Measurements from ENCODE around the gene C1QC. TPM values are rescaled to one million over a fixed set of nuclear protein-coding genes. Genes with fewer than 3 reads are reported as not detected.

Gene C1QC
- total RNA-seq, 2 donors from 2014 or later: 121 to 292 TPM

Small RNA genes lying within 50 kb of the gene (microRNA-seq; reads per million reads assigned to microRNA genes)
- 0 reads per million in 2 donors for gene MIR6127

Other genes starting within 250 kb of the C1QC start
- 10 to 100 TPM; 11.1 to 13.5 TPM for gene ZBTB40, start 191.8 kb upstream of the C1QC start, total RNA-seq
- gene EPHA8, start 80.1 kb upstream of the C1QC start, total RNA-seq: not detected
- 100 to 1,000 TPM in 1 of 2 donors, 10 to 100 TPM in 1; 95.9 to 254 TPM for gene C1QA, start 7.0 kb upstream of the C1QC start, total RNA-seq
- 100 to 1,000 TPM; 133 to 356 TPM for gene C1QB, start 9.6 kb downstream of the C1QC start, total RNA-seq
- 1 to 10 TPM; 2.9 to 4.3 TPM for gene EPHB2, start 67.2 kb downstream of the C1QC start, total RNA-seq

Measured in left cardiac atrium (tissue), 2 donors.